Ovary (tissue), 3 donors: Measurements from ENCODE around the gene EIF3M.

Source experiments
- CTCF ChIP-seq, 3 donors: fragments of 450-650 bp in 2 of 3; fragments of 200-600 bp in 1 of 3; IDR thresholded peaks; one replicate each; pipeline versions ENCODE4 v1.5.1 to v1.8.0; 2016 to 2022; ENCODE audit warnings: antibody characterized with exemption in 3 of 3, mild to moderate bottlenecking in 1 of 3
- EP300 ChIP-seq: sonication (generic); formaldehyde crosslinking; IDR thresholded peaks from one replicate; pipeline ENCODE4 v1.6.1; 2017; ENCODE audit warnings: antibody characterized with exemption
- POLR2A ChIP-seq: fragments of 450-650 bp; IDR thresholded peaks from one replicate; pipeline ENCODE4 v1.6.1; 2017; ENCODE audit warnings: antibody characterized with exemption, mild to moderate bottlenecking, moderate library complexity
- donor health status: DM: no; HTN: no; CAD: no.

GRCh38 chr11:32635819-32636218 is 52.2 kb downstream of the EIF3M start:
- TF ChIP-seq CTCF (IDR thresholded peaks at IDR 0.05), result no peak
- no peak for TF ChIP-seq POLR2A
- no peak for TF ChIP-seq EP300
